COR-L47 (cell line): ENCODE measurements around the gene ID2.

Experiments
- DNase-seq: peaks from one replicate; lab custom pipeline; 2025; lab: John Stamatoyannopoulos, UW

The ID2 gene

GRCh38 chr2:8648441-8649213 lies 33.2 kb upstream of the ID2 start:
- no peak for DNase-seq

GRCh38 chr2:8649718-8650117 lies 32.1 kb upstream of the ID2 start:
- DNase-seq = no peak

DNA sequence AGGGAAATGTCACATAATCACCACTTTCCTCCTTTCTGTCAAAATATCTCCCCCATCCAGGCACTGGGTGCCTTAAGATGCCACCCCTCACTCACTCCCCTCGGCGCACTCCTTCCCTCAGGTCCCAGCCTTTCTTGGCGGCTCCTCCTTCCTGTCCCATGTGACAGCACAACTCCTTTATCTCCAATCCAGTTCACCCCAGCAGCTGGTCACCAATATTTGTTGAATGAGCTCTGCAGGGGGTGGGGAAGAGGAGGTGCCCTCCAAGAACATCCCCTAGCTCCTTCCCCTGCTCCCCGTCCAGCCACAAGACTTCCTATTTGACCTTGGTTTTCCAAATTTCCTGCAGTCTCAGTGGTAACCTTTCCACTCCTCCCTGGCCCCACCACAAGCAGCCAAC lies 31.6 kb upstream of the ID2 start:
- no peak for DNase-seq

DNA sequence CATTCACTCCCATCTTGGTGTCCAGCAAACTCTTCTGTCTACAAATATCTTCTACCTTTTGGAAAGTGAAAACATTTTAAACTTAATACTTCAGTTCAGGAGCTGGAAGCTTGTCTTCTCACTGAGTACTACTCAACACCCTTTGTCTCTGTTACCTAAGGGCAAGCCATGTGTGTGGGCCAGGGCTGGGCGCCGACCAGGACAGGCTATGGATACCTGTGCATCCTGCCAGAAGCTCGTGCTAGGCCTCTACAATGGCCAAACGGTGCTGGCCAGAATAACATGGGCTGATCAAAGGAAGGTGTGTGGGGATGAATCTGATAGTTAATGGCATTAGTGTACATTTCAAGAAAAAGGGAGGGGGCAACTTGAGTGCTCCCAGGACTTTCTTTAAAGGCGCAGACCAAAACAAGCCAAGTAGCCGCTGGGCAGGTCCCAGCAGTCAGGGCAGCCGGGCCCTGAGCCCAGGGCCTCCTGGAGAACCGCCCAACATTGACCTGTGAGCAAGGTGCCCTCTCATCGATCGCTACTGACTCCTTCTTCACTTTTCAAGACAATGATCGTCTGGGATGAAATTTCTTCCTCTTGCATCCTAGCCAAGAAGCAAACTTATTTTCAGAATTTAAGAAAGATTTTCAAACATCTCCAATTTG lies 29.0 kb upstream of the ID2 start:
- DNase-seq = no peak

DNA sequence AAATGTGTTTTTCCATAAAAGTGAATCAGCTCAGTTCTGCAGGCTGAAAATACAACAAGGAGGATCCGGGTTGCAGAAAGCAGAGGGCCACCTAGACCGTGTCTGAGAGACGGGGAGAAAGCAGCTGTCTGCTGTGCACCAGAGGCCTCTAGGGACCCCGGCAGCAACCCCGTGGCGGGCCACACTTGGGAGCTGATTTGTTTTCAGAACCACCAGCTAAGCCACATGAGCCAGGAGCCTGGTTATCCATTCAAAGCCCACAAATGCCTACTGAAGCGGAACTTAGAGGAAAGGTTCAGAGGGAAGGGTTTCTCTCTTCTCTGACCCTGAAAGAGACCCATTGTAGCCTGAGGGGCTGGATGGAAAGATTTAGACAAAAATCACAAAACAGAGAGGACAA lies 28.4 kb upstream of the ID2 start:
- no peak for DNase-seq

GRCh38 chr2:8654041-8654440 lies 27.8 kb upstream of the ID2 start:
- DNase-seq = no peak

DNA sequence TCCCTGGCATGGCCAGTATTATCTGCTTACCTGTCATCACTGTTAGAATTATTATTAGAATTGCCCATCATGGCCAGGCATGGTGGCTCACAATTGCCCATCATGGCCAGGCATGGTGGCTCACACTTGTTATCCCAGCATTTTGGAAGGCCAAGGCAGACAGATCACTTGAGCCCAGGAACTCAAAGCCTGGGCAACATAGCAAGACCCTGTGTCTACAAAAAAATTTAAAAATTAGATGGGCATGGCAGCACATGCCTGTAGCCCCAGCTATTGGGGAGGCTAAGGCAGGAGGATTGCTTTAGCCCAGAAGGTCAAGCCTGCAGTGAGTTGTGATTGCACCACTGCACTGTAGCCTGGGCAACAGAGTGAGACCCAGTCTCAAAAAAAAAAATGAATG lies 27.4 kb upstream of the ID2 start:
- no peak for DNase-seq

- no peak for DNase-seq
Measured at GRCh38 chr2:8656160-8656641, 25.7 kb upstream of the ID2 start.

DNA sequence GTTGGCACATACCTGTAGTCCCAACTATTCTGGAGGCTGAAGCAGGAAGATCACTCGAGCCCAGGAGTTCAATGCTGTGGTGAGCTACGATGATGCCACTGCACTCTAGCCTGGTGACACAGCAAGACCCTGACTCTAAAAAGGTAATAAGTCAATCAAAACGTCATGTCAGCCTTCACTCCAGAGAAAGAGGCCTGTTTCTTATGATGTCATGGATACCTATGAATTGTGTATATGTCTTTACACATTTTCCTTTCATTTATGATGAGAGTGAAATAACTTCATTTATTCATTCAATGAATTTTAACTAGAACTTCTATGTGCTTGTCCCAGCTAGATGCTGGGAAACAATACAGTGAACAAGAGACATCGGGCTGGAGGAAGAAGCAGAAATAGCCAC lies 25.0 kb upstream of the ID2 start:
- no peak for DNase-seq

- DNase-seq = no peak
Measured at GRCh38 chr2:8657423-8658062, 24.3 kb upstream of the ID2 start.

DNA sequence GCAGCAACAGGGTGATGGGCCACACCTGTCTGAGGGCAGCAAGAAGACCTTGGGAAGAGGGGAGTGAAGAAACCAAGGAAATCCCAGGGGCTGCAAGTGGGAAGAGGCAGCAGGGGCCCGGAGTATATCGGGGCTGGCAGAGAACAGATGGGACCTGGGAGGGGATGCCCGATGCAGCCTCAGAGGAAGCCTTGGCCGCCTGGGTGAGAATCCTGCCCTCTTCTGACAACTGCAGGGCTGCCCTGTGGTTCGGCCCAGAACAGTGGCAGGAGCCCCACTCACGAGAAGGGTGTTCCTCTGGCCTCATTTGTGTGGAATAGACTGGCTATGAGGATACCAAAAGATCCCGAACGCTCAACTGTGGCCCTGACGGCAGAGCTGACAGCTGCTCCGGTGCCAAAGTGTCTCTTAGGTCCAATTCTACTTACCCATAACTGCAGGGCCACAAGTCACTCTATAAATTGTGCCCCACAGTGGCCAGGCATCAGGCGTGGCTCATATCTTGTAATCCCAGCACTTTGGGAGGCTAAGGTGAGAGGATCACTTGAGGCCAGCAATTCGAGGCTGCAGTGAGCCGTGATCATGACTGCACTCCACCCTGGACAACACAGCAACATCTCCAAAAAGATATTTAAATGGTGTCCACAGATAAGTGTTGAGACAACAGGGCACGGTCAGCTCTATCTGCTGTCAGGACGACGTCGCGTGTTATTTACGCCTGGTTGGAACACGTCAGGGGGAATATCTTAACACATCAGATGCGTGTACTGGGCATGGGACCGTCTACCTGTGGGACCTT lies 23.6 kb upstream of the ID2 start:
- DNase-seq = no peak

GRCh38 chr2:8659092-8659734 lies 22.6 kb upstream of the ID2 start:
- no peak for DNase-seq

- DNase-seq = no peak
Measured at GRCh38 chr2:8659735-8660492, 21.9 kb upstream of the ID2 start.

DNA sequence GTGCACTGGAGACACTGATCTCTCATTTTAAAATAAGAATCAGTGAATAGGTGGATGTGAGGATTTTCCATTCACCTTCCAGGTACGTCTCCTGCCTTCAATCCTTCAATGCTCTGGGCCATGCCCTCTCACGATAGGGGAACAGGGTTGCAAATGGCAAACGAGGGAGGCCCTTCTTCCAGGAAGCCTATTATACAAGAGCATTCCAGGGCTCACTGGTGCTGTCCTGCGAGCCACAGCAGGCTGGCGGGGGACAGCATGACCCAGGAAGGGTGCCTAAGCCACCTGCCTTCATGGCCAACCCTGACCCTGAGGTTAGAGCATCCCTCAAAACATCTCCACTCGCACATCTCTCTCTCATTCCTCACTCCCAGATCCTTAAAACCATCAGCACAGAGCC lies 20.6 kb upstream of the ID2 start:
- DNase-seq = no peak

DNA sequence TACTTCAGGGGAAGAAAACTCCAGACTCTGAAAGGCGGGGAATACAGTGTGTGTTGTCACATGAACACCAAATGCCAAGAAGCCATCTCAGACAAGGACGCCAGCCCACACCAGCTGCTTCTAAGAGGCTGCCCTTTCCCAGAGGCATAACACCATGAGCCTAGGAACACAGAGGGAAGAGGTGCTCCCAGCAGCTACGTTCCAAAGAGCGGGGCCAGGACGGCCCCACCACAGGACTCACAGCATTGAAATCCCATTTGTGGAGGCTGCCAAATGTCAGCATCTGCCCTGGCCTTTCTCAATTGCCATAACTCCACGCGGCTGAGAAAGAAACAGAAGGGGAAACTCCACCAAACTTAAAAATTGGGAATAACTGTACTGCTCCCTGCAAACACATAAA lies 20.1 kb upstream of the ID2 start:
- no peak for DNase-seq

- no peak for DNase-seq
Measured at GRCh38 chr2:8662239-8662879, 19.5 kb upstream of the ID2 start.

DNA sequence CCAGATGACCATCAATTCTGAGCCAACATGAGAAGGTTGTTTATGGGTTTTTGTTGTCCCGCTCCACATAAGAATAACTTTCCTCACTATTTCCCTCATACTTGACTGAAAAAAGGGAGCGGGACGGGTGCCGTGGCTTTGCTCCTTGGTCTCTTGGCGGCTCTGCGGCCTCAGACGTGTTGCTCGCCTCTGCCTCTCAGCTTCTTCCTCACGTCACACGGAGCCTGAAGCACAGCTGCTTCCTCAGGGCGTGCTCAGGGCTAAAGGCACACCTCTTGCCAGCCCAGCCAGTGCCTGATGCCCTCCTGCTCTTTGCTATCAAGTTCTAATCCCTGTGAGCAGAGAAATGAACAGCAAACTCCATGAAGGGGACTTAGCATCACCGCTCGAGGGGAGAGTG lies 17.9 kb upstream of the ID2 start:
- DNase-seq = no peak

GRCh38 chr2:8666581-8666980 lies 15.3 kb upstream of the ID2 start:
- DNase-seq = no peak

DNA sequence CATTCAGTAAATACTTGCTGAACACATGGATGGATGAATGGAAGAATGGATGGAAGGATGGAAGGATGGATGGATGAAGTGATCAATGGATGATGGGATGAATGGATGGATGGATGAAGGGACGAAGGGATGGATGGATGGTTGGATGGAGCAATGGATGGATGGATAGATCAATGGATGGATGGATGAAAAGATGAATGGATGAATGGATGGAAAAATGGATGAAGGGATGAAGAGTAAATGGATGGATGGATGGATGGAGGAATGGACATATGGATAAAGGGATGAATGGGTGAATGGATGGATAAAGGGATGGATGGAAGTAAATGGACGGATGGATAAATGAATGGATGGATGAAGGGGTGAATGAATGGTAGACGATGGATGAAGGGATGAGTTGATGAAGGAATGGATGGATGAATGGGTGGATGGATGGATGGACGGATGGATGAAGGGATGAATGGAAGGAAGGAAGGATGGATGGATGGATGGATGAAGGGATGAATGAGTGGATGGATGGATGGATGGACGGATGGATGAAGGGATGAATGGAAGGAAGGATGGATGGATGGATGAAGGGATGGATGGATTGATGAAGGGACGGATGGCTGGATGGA lies 13.9 kb upstream of the ID2 start:
- no peak for DNase-seq

GRCh38 chr2:8669157-8669817 lies 12.6 kb upstream of the ID2 start:
- DNase-seq = no peak
